Rectal smooth muscle tissue (tissue), 1 donor: ENCODE data around the gene ARHGEF4.

ENCODE experiments used
- H3K27ac ChIP-seq: one replicate; pipeline ENCODE4 v1.7.0; 2013; ENCODE audit warnings: low read depth, low read length, inconsistent platforms
- H3K27me3 ChIP-seq: one replicate; pipeline ENCODE4 v1.7.0; 2013; ENCODE audit warnings: low read length; ENCODE audit not compliant: control insufficient read depth, insufficient read depth
- H3K36me3 ChIP-seq: one replicate; pipeline ENCODE4 v1.7.0; 2013; ENCODE audit warnings: low read length; ENCODE audit not compliant: control insufficient read depth, insufficient read depth
- H3K4me1 ChIP-seq: one replicate; pipeline ENCODE4 v1.7.0; 2013; ENCODE audit warnings: low read length; ENCODE audit not compliant: control insufficient read depth, insufficient read depth
- H3K4me3 ChIP-seq: one replicate; pipeline ENCODE4 v1.7.0; 2013; ENCODE audit warnings: low read length
- H3K9ac ChIP-seq: one replicate; pipeline ENCODE4 v1.7.0; 2013; ENCODE audit warnings: low read length

Gene ARHGEF4

DNA sequence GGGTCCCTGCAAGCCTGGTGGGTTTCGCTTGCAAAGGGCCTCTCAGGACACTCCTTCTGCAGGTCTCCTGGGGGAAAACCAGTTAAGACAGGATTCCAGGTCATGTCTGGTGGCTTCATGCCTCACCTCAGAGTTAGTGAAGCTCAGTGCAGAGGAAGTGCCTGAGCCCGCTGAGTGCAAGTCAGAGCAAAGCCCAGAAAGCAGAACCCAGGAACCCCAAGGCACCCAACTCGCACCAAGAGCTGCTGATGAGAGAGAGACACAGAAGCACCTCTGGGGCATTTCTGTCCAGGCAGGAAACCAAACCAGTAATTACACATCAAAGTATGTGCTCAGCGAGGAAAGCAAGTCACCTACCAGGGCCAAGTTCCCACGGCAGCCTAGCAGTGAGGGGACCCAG is 78.4 kb downstream of the ARHGEF4 start:
- Histone ChIP-seq H3K4me3 (no peak overlapping the region), H3K27ac (no peak overlapping the region), H3K27me3 (no peaks in the 10 kb centered on the region), H3K4me1 (no peaks in the 10 kb centered on the region), H3K36me3 (no peaks in the 10 kb centered on the region), H3K9ac (no peak overlapping the region)

DNA sequence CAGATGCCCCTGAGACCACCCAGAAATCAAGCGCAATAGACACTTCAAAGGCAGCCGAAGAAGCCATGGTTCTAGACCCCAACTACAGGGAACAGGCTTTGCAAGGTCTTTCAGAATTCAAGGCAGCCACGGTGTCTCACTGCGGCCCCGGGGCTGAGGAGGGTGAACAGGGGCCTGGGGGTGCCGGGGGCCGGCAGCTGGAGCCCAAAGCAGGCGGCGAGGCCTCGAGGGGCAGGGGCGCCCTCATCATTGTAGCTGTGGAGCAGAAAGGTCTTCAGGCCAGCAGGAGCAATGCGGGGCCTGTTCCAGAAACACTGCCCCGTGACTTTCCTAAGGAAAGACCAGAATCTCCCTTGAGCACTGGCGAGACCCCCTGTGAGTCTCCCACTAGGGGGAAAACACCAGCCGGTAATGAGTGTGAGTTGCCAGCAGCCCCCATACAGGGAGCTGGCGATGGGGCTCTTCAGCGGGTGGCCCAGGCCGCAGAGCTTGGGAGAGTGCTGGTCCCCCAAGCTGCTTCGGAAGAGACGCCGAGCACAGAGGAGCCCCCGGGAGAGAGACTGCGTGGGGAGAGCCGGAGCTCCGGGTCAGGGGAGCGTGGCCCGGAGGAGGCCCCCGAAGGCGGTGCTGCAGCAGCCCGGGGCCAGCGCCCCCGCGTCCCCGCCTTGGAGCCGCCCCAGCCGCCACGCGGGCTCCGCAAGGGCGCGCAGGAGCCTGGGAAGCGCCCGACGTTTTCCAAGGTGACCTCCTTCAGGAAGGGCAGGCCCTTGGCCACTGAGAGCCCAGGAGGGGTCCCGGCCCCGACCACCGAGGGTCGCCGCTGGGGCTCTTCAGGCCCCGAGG is 79.1 kb downstream of the ARHGEF4 start:
- Histone ChIP-seq H3K4me3 (no peak overlapping the region), H3K36me3 (no peaks in the 10 kb centered on the region), H3K27me3 (no peaks in the 10 kb centered on the region), H3K27ac (no peak overlapping the region), H3K9ac (no peak overlapping the region), H3K4me1 (no peaks in the 10 kb centered on the region)

DNA sequence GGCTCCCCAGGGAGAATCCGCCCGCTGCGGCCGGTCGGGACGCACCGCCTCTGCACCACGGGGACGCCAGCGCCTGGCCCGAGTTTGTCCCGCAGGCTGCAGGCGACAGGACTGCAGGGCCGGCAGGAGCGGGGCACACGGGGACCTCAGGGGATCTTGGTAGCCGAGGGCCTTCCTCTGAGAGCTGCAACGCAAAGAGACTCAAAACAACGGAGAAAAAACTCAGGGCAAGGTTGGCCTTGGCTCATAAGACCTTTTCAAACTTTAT is 79.7 kb downstream of the ARHGEF4 start:
- no peak overlapping the region for H3K4me3 ChIP-seq
- no peak overlapping the region for H3K9ac ChIP-seq
- H3K4me1 ChIP-seq, result no peaks in the 10 kb centered on the region
- no peaks in the 10 kb centered on the region for H3K36me3 ChIP-seq
- no peaks in the 10 kb centered on the region for H3K27me3 ChIP-seq
- H3K27ac ChIP-seq, result no peak overlapping the region

DNA sequence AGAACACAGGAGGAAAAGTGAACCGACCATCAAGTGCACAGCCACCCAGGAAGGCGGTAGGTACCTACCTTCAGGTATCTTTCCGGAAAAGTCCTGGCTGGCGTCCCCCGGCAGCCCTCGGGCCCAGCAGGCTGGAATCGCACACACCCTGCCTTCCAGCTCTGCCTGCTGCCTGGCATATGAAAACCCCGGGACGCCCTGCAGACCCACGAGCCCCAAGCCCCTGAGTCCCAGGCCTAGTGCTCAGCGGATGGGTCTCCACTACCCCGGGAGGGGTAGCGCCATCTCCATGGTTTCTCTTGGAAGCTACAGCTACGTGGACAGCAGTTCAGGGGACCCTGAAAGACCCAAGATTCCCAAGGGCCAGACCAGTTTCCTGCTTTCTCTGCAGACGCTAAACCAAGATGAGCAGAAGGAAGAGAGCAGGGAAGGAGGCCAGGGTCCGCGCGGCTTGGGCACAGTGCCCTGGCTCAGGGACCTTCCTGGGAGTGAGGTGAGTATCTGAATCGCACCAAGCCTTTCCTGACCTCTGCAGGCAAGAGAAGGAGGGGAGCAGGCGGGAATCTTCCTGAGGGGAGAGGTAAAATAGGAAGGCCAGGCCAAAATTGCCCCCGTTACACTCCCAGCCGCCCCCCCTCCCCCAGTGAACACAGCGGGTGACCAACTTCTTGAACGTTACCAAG is 80.4 kb downstream of the ARHGEF4 start:
- no peaks in the 10 kb centered on the region for H3K4me1 ChIP-seq

DNA sequence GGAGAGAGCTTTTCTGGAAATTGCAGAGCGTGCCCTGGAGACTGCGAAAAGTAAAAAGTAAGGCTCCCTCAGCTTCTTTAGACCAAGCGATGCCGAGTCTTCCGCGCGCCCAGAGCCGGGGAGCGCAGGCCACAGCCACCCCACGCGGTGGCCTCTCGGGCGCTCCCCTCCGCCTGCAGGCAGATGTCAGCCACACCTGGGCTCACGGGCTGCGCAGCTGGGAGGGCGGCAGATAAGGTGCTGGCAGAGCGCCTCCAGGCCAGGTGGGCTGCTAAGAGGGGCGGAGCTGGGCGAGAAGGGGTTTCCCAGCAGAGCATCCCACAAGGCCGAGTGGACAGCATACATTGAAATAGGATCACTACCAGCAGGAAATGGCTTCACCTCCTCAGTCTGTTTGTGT is 81.7 kb downstream of the ARHGEF4 start:
- no peaks in the 10 kb centered on the region for H3K36me3 ChIP-seq
- H3K27me3 ChIP-seq, result no peaks in the 10 kb centered on the region

More for the DNA sequence above, 80.4 kb downstream of the ARHGEF4 start:
- no peak overlapping the region for H3K4me3 ChIP-seq
- no peak overlapping the region for H3K9ac ChIP-seq
- no peaks in the 10 kb centered on the region for H3K36me3 ChIP-seq
- no peaks in the 10 kb centered on the region for H3K27me3 ChIP-seq
- H3K27ac ChIP-seq, result no peak overlapping the region

DNA sequence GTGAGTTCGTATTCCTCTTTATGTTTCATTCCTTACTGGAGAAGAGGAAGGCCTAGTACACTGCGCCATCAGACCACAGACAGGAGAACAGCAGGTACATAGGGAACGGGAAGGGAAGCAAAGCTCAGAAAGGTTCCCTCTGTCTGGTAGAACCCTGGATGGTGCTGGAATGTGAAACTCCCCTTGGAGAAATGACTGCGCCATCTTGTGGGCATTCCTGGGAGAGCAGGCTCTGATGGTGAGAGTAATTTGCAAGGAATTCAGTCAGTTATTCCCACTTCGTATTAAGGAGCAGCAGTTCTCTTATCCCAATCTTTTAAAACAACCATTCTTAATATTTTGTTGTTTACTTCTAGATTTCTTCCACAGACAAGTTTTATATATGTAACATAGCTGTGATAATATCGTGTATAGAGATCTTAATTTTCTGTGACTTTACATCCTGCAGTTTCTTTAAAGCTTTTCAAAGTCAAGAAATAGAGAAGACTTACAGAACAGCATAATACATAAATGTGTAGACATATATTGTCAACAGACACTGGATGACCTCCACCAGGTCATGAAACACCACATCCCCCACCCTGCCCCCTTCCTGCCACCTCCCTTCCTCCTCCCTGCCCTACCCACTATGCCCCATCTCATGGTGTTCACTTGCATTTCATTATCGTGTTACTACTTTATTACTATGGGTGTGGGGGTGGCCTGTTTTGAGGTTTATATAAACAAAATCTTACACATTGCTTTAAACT is 83.9 kb downstream of the ARHGEF4 start:
- H3K36me3 ChIP-seq, result no peaks in the 10 kb centered on the region
- no peak overlapping the region for H3K4me3 ChIP-seq
- no peak overlapping the region for H3K27ac ChIP-seq
- H3K4me1 ChIP-seq, result no peaks in the 10 kb centered on the region
- no peaks in the 10 kb centered on the region for H3K27me3 ChIP-seq
- no peak overlapping the region for H3K9ac ChIP-seq

More for the DNA sequence above, 81.7 kb downstream of the ARHGEF4 start:
- Histone ChIP-seq H3K4me3 (no peak overlapping the region), H3K4me1 (no peaks in the 10 kb centered on the region), H3K27ac (no peak overlapping the region), H3K9ac (no peak overlapping the region)

DNA sequence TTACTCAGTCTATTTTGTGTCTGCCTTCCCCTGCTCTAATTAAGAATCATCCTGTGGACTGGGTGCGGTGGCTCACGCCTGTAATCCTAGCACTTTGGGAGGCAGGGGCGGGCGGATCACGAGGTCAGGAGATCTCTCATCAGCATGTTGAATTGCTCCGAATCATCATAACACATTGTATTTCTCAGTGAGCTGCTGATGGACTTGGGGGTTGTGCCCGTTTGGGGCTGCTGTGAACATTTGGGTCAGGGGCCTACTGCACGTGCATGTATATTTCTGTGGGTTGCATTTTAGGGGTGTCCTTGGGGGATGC is 84.4 kb downstream of the ARHGEF4 start:
- Histone ChIP-seq H3K4me1 (no peaks in the 10 kb centered on the region), H3K9ac (no peak overlapping the region), H3K4me3 (no peak overlapping the region), H3K36me3 (no peaks in the 10 kb centered on the region), H3K27ac (no peak overlapping the region), H3K27me3 (no peaks in the 10 kb centered on the region)

DNA sequence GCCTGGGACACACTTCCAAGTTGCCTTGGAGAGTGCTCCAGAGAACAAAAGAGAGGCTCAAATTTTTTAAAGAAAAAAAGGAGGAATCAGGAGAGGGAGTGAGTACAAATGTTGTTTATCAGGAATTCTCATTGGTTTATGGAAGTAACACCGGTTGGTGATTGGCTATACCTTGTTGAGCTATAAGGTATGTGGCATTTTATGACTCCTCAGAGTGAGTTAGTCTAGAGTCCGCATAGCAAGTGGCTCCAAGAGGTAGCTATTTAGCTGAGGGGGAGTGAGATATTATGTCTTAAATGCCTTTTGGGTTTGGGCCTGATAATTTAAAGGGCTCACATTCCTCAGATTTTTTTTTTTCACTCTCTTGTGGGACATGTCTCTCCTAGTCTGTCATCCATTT is 85.7 kb downstream of the ARHGEF4 start:
- H3K27ac ChIP-seq, result no peak overlapping the region
- H3K4me1 ChIP-seq, result no peaks in the 10 kb centered on the region
- no peak overlapping the region for H3K4me3 ChIP-seq
- H3K9ac ChIP-seq, result no peak overlapping the region
- no peaks in the 10 kb centered on the region for H3K36me3 ChIP-seq
- no peaks in the 10 kb centered on the region for H3K27me3 ChIP-seq

DNA sequence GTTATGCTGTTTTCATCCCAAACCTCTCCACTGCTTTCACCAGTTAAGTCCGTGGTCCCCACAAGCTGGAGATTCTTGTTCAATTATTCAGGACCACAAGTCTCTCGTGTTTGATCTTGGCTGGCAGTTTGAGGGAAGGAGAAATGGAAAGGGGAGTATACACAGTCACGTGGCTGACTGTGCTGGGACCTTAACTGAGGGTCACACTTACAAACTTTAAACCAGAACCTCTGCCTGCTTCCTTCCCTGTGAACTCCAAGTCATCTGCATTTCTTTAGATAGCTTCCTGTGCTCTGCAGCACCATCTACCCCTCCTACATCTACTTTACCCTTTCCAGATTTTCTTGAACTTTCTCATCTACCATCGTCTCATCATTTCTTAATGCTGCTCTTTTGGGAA is 91.7 kb downstream of the ARHGEF4 start:
- Histone ChIP-seq H3K36me3 (no peaks in the 10 kb centered on the region), H3K27me3 (no peaks in the 10 kb centered on the region), H3K9ac (no peak overlapping the region), H3K27ac (no peak overlapping the region), H3K4me3 (no peak overlapping the region), H3K4me1 (no peaks in the 10 kb centered on the region)

DNA sequence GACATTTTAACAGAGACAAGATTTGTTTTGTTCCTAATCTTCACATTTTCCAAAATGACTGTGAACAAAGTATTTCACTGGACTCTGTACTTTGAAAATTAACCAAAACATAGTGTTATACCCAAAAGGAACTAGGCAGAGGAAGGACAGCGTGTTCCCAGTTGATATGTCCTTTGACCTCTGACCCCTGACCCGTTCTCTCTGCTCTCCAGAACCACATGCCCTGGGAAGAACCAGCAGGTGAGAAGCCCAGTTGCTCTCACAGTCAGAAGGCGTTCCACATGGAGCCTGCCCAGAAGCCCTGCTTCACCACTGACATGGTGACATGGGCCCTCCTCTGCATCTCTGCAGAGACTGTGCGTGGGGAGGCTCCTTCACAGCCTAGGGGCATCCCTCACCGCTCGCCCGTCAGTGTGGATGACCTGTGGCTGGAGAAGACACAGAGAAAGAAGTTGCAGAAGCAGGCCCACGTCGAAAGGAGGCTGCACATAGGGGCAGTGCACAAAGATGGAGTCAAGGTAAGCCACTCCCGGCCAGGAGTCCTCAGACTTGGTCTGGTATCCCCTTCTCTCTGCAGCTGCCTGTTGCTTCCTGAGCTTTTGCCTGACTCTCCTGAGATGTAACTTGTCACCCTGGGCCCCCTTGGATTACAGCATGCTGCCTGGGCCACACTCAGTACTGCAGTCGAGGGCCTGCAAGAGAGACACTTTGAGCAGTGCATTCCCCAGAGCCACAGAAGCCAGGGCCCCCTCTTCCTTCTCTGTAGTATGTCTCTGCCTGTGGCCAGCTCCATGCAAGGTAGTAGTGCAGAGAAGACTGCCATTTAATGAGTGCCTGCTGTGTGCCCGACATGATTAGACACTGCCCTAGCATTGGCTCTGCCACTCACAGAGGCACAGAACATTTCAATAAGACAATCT is 94.3 kb downstream of the ARHGEF4 start:
- Histone ChIP-seq H3K36me3 (no peaks in the 10 kb centered on the region), H3K27me3 (no peaks in the 10 kb centered on the region), H3K9ac (no peak overlapping the region), H3K4me3 (no peak overlapping the region), H3K27ac (no peak overlapping the region), H3K4me1 (no peaks in the 10 kb centered on the region)

DNA sequence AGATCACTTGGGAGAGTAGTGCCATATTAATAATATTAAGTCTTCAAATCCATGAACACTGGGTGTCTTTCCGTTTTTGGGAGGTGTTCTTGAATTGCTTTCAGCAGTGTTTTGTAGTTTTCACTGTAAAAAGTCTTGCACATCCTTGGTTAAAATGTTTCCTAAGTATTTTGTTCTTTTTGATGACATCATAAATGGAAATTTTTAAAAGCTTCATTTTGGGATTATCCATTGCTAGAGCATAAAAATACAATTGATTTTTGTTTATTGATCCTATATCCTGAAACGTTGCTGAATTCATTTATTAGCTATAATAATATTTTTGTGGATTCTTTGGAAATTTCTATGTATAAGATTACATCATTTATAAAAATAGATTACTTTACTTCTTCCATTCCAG is 96.8 kb downstream of the ARHGEF4 start:
- Histone ChIP-seq H3K9ac (no peak overlapping the region), H3K27ac (no peak overlapping the region)

DNA sequence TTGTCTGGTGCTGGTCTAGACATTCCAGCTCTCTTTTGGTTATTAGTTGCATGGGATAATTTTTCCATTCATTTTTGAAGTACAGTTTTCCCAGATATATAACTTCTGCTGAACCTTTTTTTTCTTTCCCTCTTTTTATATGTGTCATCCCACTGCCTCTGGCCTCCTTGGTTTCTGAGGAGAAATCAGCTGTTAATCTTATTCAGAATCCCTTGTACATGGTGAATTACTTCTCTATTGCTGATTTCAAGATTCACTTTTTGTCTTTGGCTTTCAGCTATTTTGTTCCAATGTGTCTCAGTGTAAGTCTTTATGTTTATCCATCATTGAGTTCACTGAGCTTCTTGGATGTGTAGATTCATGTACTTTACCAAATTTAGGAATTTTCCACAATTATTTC is 99.7 kb downstream of the ARHGEF4 start:
- no peaks in the 10 kb centered on the region for H3K36me3 ChIP-seq
- H3K4me3 ChIP-seq, result no peak overlapping the region
- no peak overlapping the region for H3K27ac ChIP-seq
- no peaks in the 10 kb centered on the region for H3K27me3 ChIP-seq
- no peaks in the 10 kb centered on the region for H3K4me1 ChIP-seq
- H3K9ac ChIP-seq, result no peak overlapping the region

More for the DNA sequence above, 96.8 kb downstream of the ARHGEF4 start:
- Histone ChIP-seq H3K36me3 (no peaks in the 10 kb centered on the region), H3K4me3 (no peak overlapping the region), H3K27me3 (no peaks in the 10 kb centered on the region), H3K4me1 (no peaks in the 10 kb centered on the region)
